CD4-positive, alpha-beta memory T cell (primary cell): Measurements from ENCODE around the gene LMAN2. TPM values are rescaled to one million over a fixed set of nuclear protein-coding genes. Genes with fewer than 3 reads are reported as not detected.

Experiments
- CTCF ChIA-PET: fragments of 350-600 bp; sonication (Branson Sonifier 250); formaldehyde crosslinking; loops from one replicate; lab custom pipeline; 2021; ENCODE audit warnings: inconsistent platforms; ENCODE audit not compliant: partially characterized antibody; lab: Charles Lee
- POLR2A ChIA-PET: fragments of 350-600 bp; sonication (Branson Sonifier 250); formaldehyde crosslinking; loops from one replicate; lab custom pipeline; 2021; ENCODE audit not compliant: partially characterized antibody; lab: Charles Lee
- DNase-seq, 5 donors: peaks; one replicate each; pipeline versions ENCODE4 v3.0.0 to v3.0.0-alpha.2; 2020 to 2022; ENCODE audit warnings: mixed read lengths in 1 of 5
- H3K27ac ChIP-seq: one replicate; pipeline ENCODE4 v1.7.0; 2013; ENCODE audit warnings: low read depth, low read length
- H3K27me3 ChIP-seq: 2 replicates; pipeline ENCODE4 v1.7.0; 2013; ENCODE audit warnings: mild to moderate bottlenecking, low read length, moderate library complexity; ENCODE audit not compliant: insufficient read depth
- H3K36me3 ChIP-seq: 2 replicates; pipeline ENCODE4 v1.7.0; 2013; ENCODE audit warnings: mild to moderate bottlenecking, low read length, moderate library complexity; ENCODE audit not compliant: insufficient read depth
- H3K4me1 ChIP-seq: 2 replicates; pipeline ENCODE4 v1.7.0; 2013; ENCODE audit warnings: mild to moderate bottlenecking, low read length, moderate library complexity; ENCODE audit not compliant: insufficient read depth
- H3K4me3 ChIP-seq, 2 donors: one replicate each; pipeline ENCODE4 v1.7.0; 2013; ENCODE audit warnings: low read length in 2 of 2, mild to moderate bottlenecking in 1 of 2
- H3K9me3 ChIP-seq, 2 donors: one replicate each; pipeline ENCODE4 v1.7.0; 2013; ENCODE audit warnings: low read length in 2 of 2, control low read depth in 1 of 2; ENCODE audit not compliant: control insufficient read depth in 1 of 2
- H3K27ac Mint-ChIP-seq, 7 donors: one replicate each; pipeline ENCODE4 v1.8.0; 2020 to 2021; ENCODE audit warnings: mixed read lengths in 7 of 7, mild to moderate bottlenecking in 6 of 7, inconsistent platforms in 3 of 7, moderate library complexity in 3 of 7
- H3K27me3 Mint-ChIP-seq, 2 donors: one replicate each; pipeline ENCODE4 v1.8.0; 2020 to 2021; ENCODE audit warnings: mixed read lengths in 2 of 2
- H3K36me3 Mint-ChIP-seq, 2 donors: one replicate each; pipeline ENCODE4 v1.8.0; 2020 to 2021; ENCODE audit warnings: mixed read lengths in 2 of 2, inconsistent platforms in 1 of 2, mild to moderate bottlenecking in 1 of 2
- H3K4me1 Mint-ChIP-seq, 4 donors: one replicate each; pipeline ENCODE4 v1.8.0; 2020 to 2021; ENCODE audit warnings: mixed read lengths in 4 of 4, mild to moderate bottlenecking in 1 of 4
- H3K4me3 Mint-ChIP-seq, 8 donors: one replicate each; pipeline ENCODE4 v1.8.0; 2020 to 2021; ENCODE audit warnings: mixed read lengths in 8 of 8, mild to moderate bottlenecking in 7 of 8, moderate library complexity in 6 of 8, inconsistent platforms in 3 of 8
- H3K9me3 Mint-ChIP-seq, 8 donors: one replicate each; pipeline ENCODE4 v1.8.0; 2020 to 2021; ENCODE audit warnings: mixed read lengths in 8 of 8, mild to moderate bottlenecking in 5 of 8, inconsistent platforms in 3 of 8, moderate library complexity in 1 of 8
- intact Hi-C: fragments of 100-400 bp; cut with micrococcal nuclease; formaldehyde crosslinking; loops from one replicate; pipeline ENCODE4 v1.15.1; 2023
- polyA plus RNA-seq, 2 donors: library from polyadenylated mRNA; unstranded; fragments of 300-500 nt; fragmentation: Illumina TruSeq; gene quantifications; one replicate each; pipeline ENCODE4 v1.2.3, GENCODE V29; 2021
- total RNA-seq, 2 experiments: library from RNA; stranded (reverse); gene quantifications; one replicate each; pipeline ENCODE4 v1.2.3, GENCODE V29; 2021

Gene LMAN2
- total and polyA plus RNA-seq, 4 experiments from 2014 or later: 114 to 322 (median 173) TPM

GRCh38 chr5:177369645-177370440 is 18.4 kb upstream of the LMAN2 start:
- peak overlapping the region in 5 of 8 donors; percentile 35 to 83 (median 56) for H3K4me3 Mint-ChIP-seq
- H3K27ac ChIP-seq: peak overlapping the region; percentile 28
- H3K27ac Mint-ChIP-seq: peak overlapping the region; percentile 80 to 96 (median 91)
- peaks cover 44 to 77% (median 59%) of the 10 kb centered on the region in 4 donors for H3K4me1 Mint-ChIP-seq
- peaks cover 85% of the 10 kb centered on the region for H3K4me1 ChIP-seq
- no peak overlapping the region for H3K4me3 ChIP-seq
- no peaks in the 10 kb centered on the region for H3K9me3 Mint-ChIP-seq
- no peaks in the 10 kb centered on the region for H3K27me3 Mint-ChIP-seq
- peaks cover 55% of the 10 kb centered on the region for H3K36me3 ChIP-seq
- H3K27me3 ChIP-seq: no peaks in the 10 kb centered on the region
- intact Hi-C loops: loop anchor here (2.0 kb wide), 1 partner anchor 33 kb away; no protein-coding TSS in a partner anchor
- H3K9me3 ChIP-seq: no peaks in the 10 kb centered on the region
- DNase-seq: peak in 1 of 5 donors; percentile 9
- POLR2A ChIA-PET: interaction anchor here (0.9 to 5.8 kb wide), 14 partner anchors 8 to 86 kb away, joined by 3 to 69 read pairs (median 13); partner anchors contain the start of genes GRK6, LMAN2, PRR7 and RGS14
- CTCF ChIA-PET: interaction anchor here (1.0 to 8.5 kb wide), 12 partner anchors 8 to 92 kb away, joined by 3 to 140 read pairs (median 4); partner anchors contain the start of genes LMAN2 and RGS14
- H3K36me3 Mint-ChIP-seq: peaks cover 20 to 43% of the 10 kb centered on the region in 2 donors

GRCh38 chr5:177368869-177369644 is 17.6 kb upstream of the LMAN2 start:
- intact Hi-C loops: no loop called here
- Mint-ChIP-seq H3K27ac (peak overlapping the region; percentile 80 to 96 (median 91)), H3K36me3 (peaks cover 20 to 42% of the 10 kb centered on the region in 2 donors), H3K9me3 (no peaks in the 10 kb centered on the region), H3K4me3 (peak overlapping the region in 6 of 8 donors; percentile 22 to 83 (median 54)), H3K27me3 (no peaks in the 10 kb centered on the region), H3K4me1 (peaks cover 45 to 77% (median 59%) of the 10 kb centered on the region in 4 donors)
- Histone ChIP-seq H3K4me3 (no peak overlapping the region), H3K27me3 (no peaks in the 10 kb centered on the region), H3K36me3 (peaks cover 55% of the 10 kb centered on the region), H3K9me3 (no peaks in the 10 kb centered on the region), H3K27ac (peak overlapping the region; percentile 28), H3K4me1 (peaks cover 85% of the 10 kb centered on the region)
- ChIA-PET CTCF (interaction anchor here (0.9 to 8.5 kb wide), 14 partner anchors 9 to 93 kb away, joined by 3 to 140 read pairs (median 4); partner anchors contain the start of genes LMAN2 and RGS14), POLR2A (interaction anchor here (0.7 to 5.8 kb wide), 11 partner anchors 9 to 87 kb away, joined by 3 to 69 read pairs (median 4); partner anchors contain the start of genes LMAN2 and RGS14)
- peak in 1 of 5 donors; percentile 33 for DNase-seq

GRCh38 chr5:177367981-177368868 is 16.8 kb upstream of the LMAN2 start:
- peaks cover 43 to 76% (median 57%) of the 10 kb centered on the region in 4 donors for H3K4me1 Mint-ChIP-seq

GRCh38 chr5:177367323-177367848 is 15.9 kb upstream of the LMAN2 start:
- Mint-ChIP-seq H3K36me3 (peaks cover 20 to 41% of the 10 kb centered on the region in 2 donors), H3K27me3 (no peaks in the 10 kb centered on the region), H3K4me1 (peaks cover 41 to 76% (median 57%) of the 10 kb centered on the region in 4 donors), H3K9me3 (no peaks in the 10 kb centered on the region), H3K4me3 (no peak overlapping the region), H3K27ac (no peak overlapping the region)
- H3K27ac ChIP-seq: no peak overlapping the region
- intact Hi-C loops: no loop called here
- CTCF ChIA-PET: interaction anchor here (0.7 to 8.5 kb wide), 9 partner anchors 9 to 132 kb away, joined by 3 to 140 read pairs (median 6); partner anchors contain the start of genes RGS14 and SLC34A1
- H3K9me3 ChIP-seq: no peaks in the 10 kb centered on the region
- peaks cover 83% of the 10 kb centered on the region for H3K4me1 ChIP-seq
- POLR2A ChIA-PET: interaction anchor here (1.9 to 3.9 kb wide), 3 partner anchors 9 to 23 kb away, joined by 8 to 29 read pairs (median 14); partner anchors contain the start of genes LMAN2 and RGS14
- H3K27me3 ChIP-seq: no peaks in the 10 kb centered on the region
- no peak overlapping the region for H3K4me3 ChIP-seq
- peaks cover 50% of the 10 kb centered on the region for H3K36me3 ChIP-seq
- DNase-seq: peak in 1 of 5 donors; percentile 12

More at GRCh38 chr5:177367981-177368868, 16.8 kb upstream of the LMAN2 start:
- peaks cover 50% of the 10 kb centered on the region for H3K36me3 ChIP-seq
- no peaks in the 10 kb centered on the region for H3K9me3 Mint-ChIP-seq
- H3K27ac ChIP-seq: no peak overlapping the region
- intact Hi-C loops: no loop called here
- H3K9me3 ChIP-seq: no peaks in the 10 kb centered on the region
- POLR2A ChIA-PET: interaction anchor here (0.7 to 5.8 kb wide), 8 partner anchors 9 to 63 kb away, joined by 3 to 69 read pairs (median 4); partner anchors contain the start of genes LMAN2 and RGS14
- CTCF ChIA-PET: interaction anchor here (0.7 to 8.5 kb wide), 15 partner anchors 10 to 131 kb away, joined by 3 to 140 read pairs (median 3); partner anchors contain the start of genes LMAN2 and RGS14
- H3K27me3 Mint-ChIP-seq: no peaks in the 10 kb centered on the region
- no peaks in the 10 kb centered on the region for H3K27me3 ChIP-seq
- no peak overlapping the region for H3K4me3 ChIP-seq
- H3K36me3 Mint-ChIP-seq: peaks cover 20 to 41% of the 10 kb centered on the region in 2 donors
- peaks cover 85% of the 10 kb centered on the region for H3K4me1 ChIP-seq
- DNase-seq: peak in 1 of 5 donors; percentile 33
- H3K4me3 Mint-ChIP-seq: peak overlapping the region in 4 of 8 donors; percentile 8 to 83 (median 62)
- peak overlapping the region in 6 of 7 donors; percentile 80 to 96 (median 93) for H3K27ac Mint-ChIP-seq

- POLR2A ChIA-PET: interaction anchor here (1.3 to 3.9 kb wide), 4 partner anchors 8 to 36 kb away, joined by 4 to 29 read pairs (median 11); partner anchors contain the start of genes LMAN2 and RGS14
Measured at GRCh38 chr5:177366528-177367322, 15.3 kb upstream of the LMAN2 start.

More at GRCh38 chr5:177366528-177367322, 15.3 kb upstream of the LMAN2 start:
- Histone ChIP-seq H3K4me1 (peaks cover 83% of the 10 kb centered on the region), H3K4me3 (no peak overlapping the region), H3K9me3 (no peaks in the 10 kb centered on the region), H3K36me3 (peaks cover 45% of the 10 kb centered on the region), H3K27ac (no peak overlapping the region), H3K27me3 (no peaks in the 10 kb centered on the region)
- peaks cover 20 to 47% of the 10 kb centered on the region in 2 donors for H3K36me3 Mint-ChIP-seq
- H3K9me3 Mint-ChIP-seq: no peaks in the 10 kb centered on the region
- no peaks in the 10 kb centered on the region for H3K27me3 Mint-ChIP-seq
- peak overlapping the region in 4 of 7 donors; percentile 22 to 85 (median 44) for H3K27ac Mint-ChIP-seq
- H3K4me3 Mint-ChIP-seq: peak overlapping the region in 2 of 8 donors; percentile 29 to 65
- peak in 1 of 5 donors; percentile 29 for DNase-seq
- intact Hi-C loops: no loop called here
- CTCF ChIA-PET: interaction anchor here (0.6 to 8.1 kb wide), 6 partner anchors 9 to 89 kb away, joined by 3 to 90 read pairs (median 6); partner anchors contain the start of genes RGS14 and SLC34A1
- peaks cover 43 to 76% (median 58%) of the 10 kb centered on the region in 4 donors for H3K4me1 Mint-ChIP-seq
